HG03139 (cell line): ENCODE data around the gene PTPRO.

Experiments
- ATAC-seq: cut with Tn5 transposase; IDR thresholded peaks from one replicate; pipeline ENCODE4 v1.9.1; 2021; ENCODE audit not compliant: unreplicated experiment

Gene PTPRO

GRCh38 chr12:15634010-15634683 lies 311.8 kb downstream of the PTPRO start:
- ATAC-seq, result no peak

DNA sequence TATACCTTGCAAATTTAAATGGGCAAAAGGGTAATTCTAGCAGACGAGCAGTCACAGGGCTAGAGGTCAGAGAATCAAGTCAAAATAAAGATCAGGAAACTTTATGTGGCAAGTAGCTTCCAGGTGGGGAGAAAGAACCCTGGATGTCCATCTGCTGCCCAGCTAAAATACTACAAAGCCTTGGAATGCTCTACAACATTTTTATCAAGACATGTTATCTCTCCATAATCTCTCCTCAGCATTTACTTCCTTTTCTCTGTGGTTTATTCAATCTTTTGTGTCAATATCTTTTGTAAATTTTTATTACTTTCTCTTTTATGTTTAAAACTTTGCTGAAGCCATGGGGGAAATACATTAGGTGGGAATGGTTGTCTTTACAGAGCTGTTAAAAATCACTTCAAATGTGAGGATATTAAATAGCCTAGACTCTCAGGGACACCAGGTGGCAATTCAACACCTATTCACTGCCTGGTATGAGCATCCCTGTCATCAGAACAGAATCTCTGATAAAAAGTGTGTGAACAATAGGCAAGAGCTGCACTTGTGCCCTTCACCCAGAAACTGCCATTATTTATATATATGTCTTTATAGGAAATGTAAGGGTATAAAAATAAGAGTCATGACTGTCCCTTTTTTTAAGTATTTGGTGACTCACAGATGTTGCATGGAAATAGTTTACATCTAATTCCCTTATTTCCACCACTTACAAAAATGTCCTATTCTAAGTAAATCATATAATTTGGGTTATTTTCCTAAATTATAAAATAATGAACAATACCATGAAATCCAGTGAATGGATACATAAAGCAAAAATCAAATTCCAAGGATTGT lies 314.0 kb downstream of the PTPRO start:
- ATAC-seq, result no peak

DNA sequence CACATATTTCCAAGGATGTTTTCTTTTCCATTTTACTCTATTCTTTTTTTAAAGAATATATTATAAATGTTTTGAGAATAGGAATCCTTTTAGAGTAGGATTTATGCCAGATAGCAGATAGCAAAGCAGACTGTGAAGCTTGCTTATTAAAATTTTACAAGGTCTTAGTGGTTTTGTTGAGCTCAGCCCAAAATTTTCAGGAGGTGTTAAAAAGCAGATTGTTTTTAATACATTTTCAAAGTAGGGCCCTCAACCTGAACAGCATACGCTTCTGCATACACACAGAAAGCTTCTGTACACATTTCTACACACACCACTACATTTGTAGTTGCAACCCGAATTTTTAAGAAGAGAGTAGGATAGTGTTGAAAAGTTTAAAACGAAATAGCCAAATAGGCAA lies 315.9 kb downstream of the PTPRO start:
- ATAC-seq, result no peak

- ATAC-seq, result no peak
These were observed 322.4 kb downstream of the PTPRO start for GRCh38 chr12:15644700-15645099.

DNA sequence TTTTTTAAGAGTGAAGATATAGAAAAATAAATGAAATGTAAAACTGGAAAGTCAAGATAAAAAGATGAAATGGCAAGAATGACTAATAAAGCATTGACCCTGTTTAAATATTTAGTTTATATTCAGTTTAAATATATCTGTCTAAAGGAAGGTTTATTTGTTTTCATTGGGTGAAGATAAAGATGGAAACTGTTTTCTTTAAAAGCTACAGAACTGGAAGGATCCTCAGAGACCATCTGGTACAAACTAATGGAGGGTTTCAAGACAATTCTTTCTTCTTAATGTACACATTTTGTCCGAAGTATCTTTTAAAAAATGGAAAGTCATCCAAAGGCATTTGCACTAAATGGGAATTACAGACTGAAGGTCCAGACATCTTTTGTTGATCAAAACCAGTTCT lies 324.3 kb downstream of the PTPRO start:
- ATAC-seq, result no peak
